SK-N-SH (cell line): ENCODE measurements around the gene GCNT2. TPM values are rescaled to one million over a fixed set of nuclear protein-coding genes. Genes with fewer than 3 reads are reported as not detected.

Experiments
- CTCF ChIA-PET: fragments of 300-600, 350-600 bp; formaldehyde crosslinking; extraction: SDS; loops from one replicate; lab custom pipeline; 2021; lab: Yijun Ruan, JAX
- POLR2A ChIA-PET: fragments of 350-600 bp; sonication (Branson Sonifier 250); formaldehyde crosslinking; extraction: SDS; loops from one replicate; lab custom pipeline; 2020; ENCODE audit warnings: antibody characterized with exemption, inconsistent platforms; lab: Yijun Ruan, JAX
- DNase-seq: peaks from one replicate; pipeline ENCODE4 v3.0.0; 2012
- H2AFZ ChIP-seq: fragments of 200-600 bp; sonication (generic); 2 replicates; pipeline ENCODE4 v1.8.1; 2016; ENCODE audit warnings: antibody characterized with exemption, mild to moderate bottlenecking, low read depth
- H3F3A ChIP-seq: fragments of 200-600 bp; sonication (generic); replicated peaks from 2 replicates; pipeline ENCODE3; 2016; ENCODE audit warnings: antibody characterized with exemption, mild to moderate bottlenecking; ENCODE audit not compliant: insufficient read depth
- H3K27ac ChIP-seq, 2 experiments: fragments of 200-500 bp in 1 of 2; fragments of 200-600 bp in 1 of 2; sonication (Bioruptor generic) in 1 of 2; sonication (generic), shearing (Covaris generic) in 1 of 2; 2 replicates each; pipeline versions ENCODE4 v1.5.1 to v1.6.1; 2014 to 2016; ENCODE audit warnings: low read depth in 2 of 2, inconsistent platforms in 1 of 2, low read length in 1 of 2, mild to moderate bottlenecking in 1 of 2, mixed read lengths in 1 of 2
- H3K27me3 ChIP-seq: fragments of 200-600 bp; sonication (generic), shearing (Covaris generic); 2 replicates; pipeline ENCODE4 v1.6.1; 2016; ENCODE audit warnings: mixed run types; ENCODE audit not compliant: insufficient read depth
- H3K36me3 ChIP-seq, 2 experiments: fragments of 200-500 bp in 1 of 2; fragments of 200-600 bp in 1 of 2; sonication (Bioruptor generic) in 1 of 2; sonication (generic) in 1 of 2; replicated peaks in 1 of 2; 2 replicates each; pipeline versions ENCODE3 to v1.5.1; 2014 to 2016; ENCODE audit warnings: low read length in 1 of 2, mild to moderate bottlenecking in 1 of 2; ENCODE audit not compliant: insufficient read depth in 2 of 2, control insufficient read depth in 1 of 2
- H3K4me1 ChIP-seq, 2 experiments: fragments of 200-500 bp in 1 of 2; fragments of 200-600 bp in 1 of 2; sonication (Bioruptor generic) in 1 of 2; sonication (generic), shearing (Covaris generic) in 1 of 2; 2 replicates each; pipeline versions ENCODE4 v1.5.1 to v1.6.1; 2014 to 2016; ENCODE audit warnings: low read depth in 1 of 2, low read length in 1 of 2, mixed run types in 1 of 2; ENCODE audit not compliant: insufficient read depth in 2 of 2, control insufficient read depth in 1 of 2
- H3K4me2 ChIP-seq: fragments of 200-600 bp; sonication (generic), shearing (Covaris generic); 2 replicates; pipeline ENCODE4 v1.6.1; 2017; ENCODE audit warnings: mixed run types
- H3K4me3 ChIP-seq, 2 experiments: fragments of 200-500 bp in 1 of 2; fragments of 200-600 bp in 1 of 2; sonication (Bioruptor generic) in 1 of 2; sonication (generic), shearing (Covaris generic) in 1 of 2; 2 replicates each; pipeline versions ENCODE4 v1.5.1 to v1.8.1; 2014 to 2016; ENCODE audit warnings: low read depth in 2 of 2, inconsistent platforms in 1 of 2, low read length in 1 of 2, mild to moderate bottlenecking in 1 of 2, mixed read lengths in 1 of 2, moderate library complexity in 1 of 2
- H3K79me2 ChIP-seq: fragments of 200-600 bp; sonication (generic); 2 replicates; pipeline ENCODE4 v1.8.1; 2017; ENCODE audit warnings: mild to moderate bottlenecking; ENCODE audit not compliant: insufficient read depth
- H3K9ac ChIP-seq: fragments of 200-600 bp; sonication (generic); 2 replicates; pipeline ENCODE4 v1.6.1; 2017; ENCODE audit warnings: mixed run types
- H3K9me2 ChIP-seq: fragments of 200-600 bp; sonication (generic); 2 replicates; pipeline ENCODE4 v1.6.1; 2017; ENCODE audit warnings: mixed run types
- H3K9me3 ChIP-seq: fragments of 200-600 bp; sonication (generic); 2 replicates; pipeline ENCODE4 v1.6.1; 2017; ENCODE audit warnings: mixed run types, mild to moderate bottlenecking, moderate library complexity
- H4K20me1 ChIP-seq: fragments of 200-600 bp; sonication (generic); 2 replicates; pipeline ENCODE4 v1.6.1; 2017; ENCODE audit warnings: mild to moderate bottlenecking, mixed run types; ENCODE audit not compliant: insufficient read depth
- EP300 ChIP-seq, 2 experiments: IDR thresholded peaks; 2 replicates each; pipeline versions ENCODE4 v1.4.0 to v1.6.1; 2012; ENCODE audit warnings: borderline replicate concordance in 1 of 2, low read depth in 1 of 2, low read length in 1 of 2
- FOXM1 ChIP-seq: IDR thresholded peaks from 2 replicates; pipeline ENCODE4 v1.4.0; 2012; ENCODE audit warnings: low read depth, mild to moderate bottlenecking
- GABPA ChIP-seq: IDR thresholded peaks from 2 replicates; pipeline ENCODE4 v1.4.0; 2012; ENCODE audit warnings: low read depth, mild to moderate bottlenecking
- GATA2 ChIP-seq: sonication (generic); formaldehyde crosslinking; IDR thresholded peaks from 2 replicates; pipeline ENCODE4 v1.5.0; 2020; ENCODE audit warnings: mild to moderate bottlenecking, missing genetic modification reagents
- MEF2A ChIP-seq: IDR thresholded peaks from 2 replicates; pipeline ENCODE4 v1.4.0; 2012; ENCODE audit warnings: low read depth, borderline replicate concordance
- TCF12 ChIP-seq: IDR thresholded peaks from 2 replicates; pipeline ENCODE4 v1.4.0; 2012
- TEAD4 ChIP-seq: IDR thresholded peaks from 2 replicates; pipeline ENCODE4 v1.4.0; 2012; ENCODE audit warnings: mild to moderate bottlenecking, borderline replicate concordance; ENCODE audit not compliant: insufficient read depth
- YY1 ChIP-seq: IDR thresholded peaks from 2 replicates; pipeline ENCODE4 v1.4.0; 2012; ENCODE audit warnings: low read depth, mild to moderate bottlenecking
- WGBS: methylation state at CpG from one replicate; pipeline ENCODE4 v1.1.6; 2017; ENCODE audit warnings: low lambda C conversion rate; 5-methylcytosine and 5-hydroxymethylcytosine counted together
- polyA plus RNA-seq, 3 experiments: library from polyadenylated mRNA; depleted of rRNA; stranded (reverse); fragments of >200 nt; gene quantifications; 2 replicates each; pipeline ENCODE4 v1.2.3, GENCODE V29; 2012
- TF ChIP-seq, protein P1 (sequence below): IDR thresholded peaks from 2 replicates; pipeline ENCODE4; 2012
- TF ChIP-seq, protein P2 (sequence below): IDR thresholded peaks from 2 replicates; pipeline ENCODE4 v1.6.1; 2012; ENCODE audit warnings: mild to moderate bottlenecking, low read depth, low read length, moderate library complexity

GCNT2 gene
- polyA plus RNA-seq, 1 of the 3 experiments (the other 2 are of a cell fraction) = 0.13 TPM

- Histone ChIP-seq H3K4me2 (no peak overlapping the region), H3K27me3 (no peaks in the 10 kb centered on the region; the same call in 1 of the 2 replicates), H2AFZ (no peak overlapping the region), H4K20me1 (no peaks in the 10 kb centered on the region), H3K9me2 (no peaks in the 10 kb centered on the region), H3K36me3 (no peaks in the 10 kb centered on the region), H3K79me2 (no peaks in the 10 kb centered on the region), H3K27ac (no peak overlapping the region), H3K9me3 (no peaks in the 10 kb centered on the region), H3F3A (no peaks in the 10 kb centered on the region), H3K4me3 (no peak overlapping the region), H3K9ac (no peak overlapping the region), H3K4me1 (peaks cover 0 to 17% of the 10 kb centered on the region in 2 experiments; a peak in 1 of 4 replicates)
- POLR2A ChIA-PET = no interaction called here
- 71% methylated on average over 9 of the region's 9 CpGs for WGBS
- DNase-seq = no peak
- no peak for TF ChIP-seq GATA2 (CRISPR knock-in tag)
- TF ChIP-seq GABPA = no peak
- TF ChIP-seq TCF12 = no peak
- CTCF ChIA-PET = no interaction called here
Observed at GRCh38 chr6:10561611-10562199, 40.6 kb downstream of the GCNT2 start.

DNA sequence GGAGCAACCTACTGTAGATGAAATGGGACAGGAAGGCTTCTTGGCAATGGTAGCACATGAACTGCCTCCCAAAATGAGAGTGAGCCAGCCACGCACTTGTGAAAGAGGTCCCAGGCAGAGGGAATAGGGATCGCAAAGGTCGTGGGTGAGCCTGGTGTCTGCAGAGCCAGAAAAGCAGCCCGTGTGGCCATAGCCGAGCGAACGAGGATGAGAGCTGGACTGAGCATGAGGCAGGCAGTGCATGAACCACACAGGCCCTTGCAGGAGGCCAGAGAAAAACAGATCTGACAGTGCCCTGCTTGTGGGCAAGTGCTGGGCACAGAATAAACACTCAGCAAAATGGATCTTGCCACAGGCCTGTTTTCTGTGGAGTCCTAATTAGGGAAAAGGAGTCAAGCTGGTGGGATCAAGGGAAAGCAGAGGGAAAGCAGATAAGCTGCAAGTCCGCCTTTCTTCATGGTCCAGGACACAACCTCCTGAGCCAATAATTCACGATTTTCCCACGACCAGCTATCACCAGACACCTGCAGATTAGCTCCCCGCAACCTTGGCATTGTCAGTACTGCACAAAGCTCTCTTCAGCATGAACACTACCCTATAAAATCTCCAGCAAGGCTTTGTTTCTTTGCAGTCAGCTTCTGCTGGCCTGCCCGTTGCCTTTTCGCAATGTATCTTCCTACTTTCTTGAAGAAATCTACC lies 44.0 kb downstream of the GCNT2 start:
- CTCF ChIA-PET = interaction anchor here (0.9 to 1.0 kb wide), 2 partner anchors 14 to 55 kb away, joined by 3 read pairs; no protein-coding TSS in a partner anchor
- DNase-seq = no peak

More for the DNA sequence above, 44.0 kb downstream of the GCNT2 start:
- 63% methylated on average over 13 of the region's 13 CpGs for WGBS
- Histone ChIP-seq H3K36me3 (no peaks in the 10 kb centered on the region), H3K9me3 (no peaks in the 10 kb centered on the region), H2AFZ (no peak overlapping the region), H4K20me1 (no peaks in the 10 kb centered on the region), H3K79me2 (no peaks in the 10 kb centered on the region), H3K9ac (no peak overlapping the region), H3K27me3 (no peaks in the 10 kb centered on the region), H3K4me3 (no peak overlapping the region), H3K4me1 (no peaks in the 10 kb centered on the region; a peak in 1 of 4 replicates), H3F3A (no peaks in the 10 kb centered on the region), H3K4me2 (no peak overlapping the region), H3K27ac (no peak overlapping the region), H3K9me2 (no peaks in the 10 kb centered on the region)
- TF ChIP-seq YY1 (no peak), MEF2A (no peak), EP300 (IDR thresholded peaks at IDR 0.05; ENCODE audit: borderline replicate concordance in 1 of 2, low read depth in 1 of 2, low read length in 1 of 2) (no peak), TEAD4 (no peak), FOXM1 (no peak)
- TF ChIP-seq, protein P1, sequence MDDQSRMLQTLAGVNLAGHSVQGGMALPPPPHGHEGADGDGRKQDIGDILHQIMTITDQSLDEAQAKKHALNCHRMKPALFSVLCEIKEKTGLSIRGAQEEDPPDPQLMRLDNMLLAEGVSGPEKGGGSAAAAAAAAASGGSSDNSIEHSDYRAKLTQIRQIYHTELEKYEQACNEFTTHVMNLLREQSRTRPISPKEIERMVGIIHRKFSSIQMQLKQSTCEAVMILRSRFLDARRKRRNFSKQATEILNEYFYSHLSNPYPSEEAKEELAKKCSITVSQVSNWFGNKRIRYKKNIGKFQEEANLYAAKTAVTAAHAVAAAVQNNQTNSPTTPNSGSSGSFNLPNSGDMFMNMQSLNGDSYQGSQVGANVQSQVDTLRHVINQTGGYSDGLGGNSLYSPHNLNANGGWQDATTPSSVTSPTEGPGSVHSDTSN = no peak
- TF ChIP-seq, protein P2, sequence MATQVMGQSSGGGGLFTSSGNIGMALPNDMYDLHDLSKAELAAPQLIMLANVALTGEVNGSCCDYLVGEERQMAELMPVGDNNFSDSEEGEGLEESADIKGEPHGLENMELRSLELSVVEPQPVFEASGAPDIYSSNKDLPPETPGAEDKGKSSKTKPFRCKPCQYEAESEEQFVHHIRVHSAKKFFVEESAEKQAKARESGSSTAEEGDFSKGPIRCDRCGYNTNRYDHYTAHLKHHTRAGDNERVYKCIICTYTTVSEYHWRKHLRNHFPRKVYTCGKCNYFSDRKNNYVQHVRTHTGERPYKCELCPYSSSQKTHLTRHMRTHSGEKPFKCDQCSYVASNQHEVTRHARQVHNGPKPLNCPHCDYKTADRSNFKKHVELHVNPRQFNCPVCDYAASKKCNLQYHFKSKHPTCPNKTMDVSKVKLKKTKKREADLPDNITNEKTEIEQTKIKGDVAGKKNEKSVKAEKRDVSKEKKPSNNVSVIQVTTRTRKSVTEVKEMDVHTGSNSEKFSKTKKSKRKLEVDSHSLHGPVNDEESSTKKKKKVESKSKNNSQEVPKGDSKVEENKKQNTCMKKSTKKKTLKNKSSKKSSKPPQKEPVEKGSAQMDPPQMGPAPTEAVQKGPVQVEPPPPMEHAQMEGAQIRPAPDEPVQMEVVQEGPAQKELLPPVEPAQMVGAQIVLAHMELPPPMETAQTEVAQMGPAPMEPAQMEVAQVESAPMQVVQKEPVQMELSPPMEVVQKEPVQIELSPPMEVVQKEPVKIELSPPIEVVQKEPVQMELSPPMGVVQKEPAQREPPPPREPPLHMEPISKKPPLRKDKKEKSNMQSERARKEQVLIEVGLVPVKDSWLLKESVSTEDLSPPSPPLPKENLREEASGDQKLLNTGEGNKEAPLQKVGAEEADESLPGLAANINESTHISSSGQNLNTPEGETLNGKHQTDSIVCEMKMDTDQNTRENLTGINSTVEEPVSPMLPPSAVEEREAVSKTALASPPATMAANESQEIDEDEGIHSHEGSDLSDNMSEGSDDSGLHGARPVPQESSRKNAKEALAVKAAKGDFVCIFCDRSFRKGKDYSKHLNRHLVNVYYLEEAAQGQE = no peak
- POLR2A ChIA-PET = no interaction called here
